SK-N-MC (cell line): ENCODE data around the gene ARV1.
"Not testable (repeated sequence)": the region's sequence is repeated elsewhere in the genome, so short reads cannot be mapped to it uniquely, and the experiment has no call there.

Experiments used
- DNase-seq: peaks from one replicate; pipeline ENCODE4 v3.0.0-alpha.2; 2011; ENCODE audit warnings: low read depth, low spot score
- H3K27ac ChIP-seq: fragments of 200-600 bp; sonication (generic); 2 replicates; pipeline ENCODE4 v1.5.1; 2016; ENCODE audit warnings: mixed run types
- H3K36me3 ChIP-seq: fragments of 200-600 bp; sonication (generic); 2 replicates; pipeline ENCODE4 v1.6.1; 2017; ENCODE audit warnings: antibody characterized with exemption, low read length, mixed read lengths; ENCODE audit not compliant: insufficient read depth
- H3K4me3 ChIP-seq: fragments of 200-600 bp; sonication (generic); 2 replicates; pipeline ENCODE4 v1.5.1; 2016
- H3K9ac ChIP-seq: fragments of 200-600 bp; sonication (generic); 2 replicates; pipeline ENCODE4 v1.8.0; 2017; ENCODE audit warnings: mixed run types, mixed read lengths; ENCODE audit not compliant: insufficient read length
- H3K9me3 ChIP-seq: fragments of 200-600 bp; sonication (generic); 2 replicates; pipeline ENCODE4 v1.6.1; 2017; ENCODE audit warnings: low read depth, mild to moderate bottlenecking, antibody characterized with exemption, low read length, moderate library complexity, mixed read lengths
- EZH2 ChIP-seq: fragments of 200-600 bp; sonication (generic); IDR thresholded peaks from one replicate; pipeline ENCODE4 v1.6.1; 2017; ENCODE audit warnings: antibody characterized with exemption
- FOXP2 ChIP-seq: optimal IDR thresholded peaks from 2 replicates; pipeline ENCODE3; 2011; ENCODE audit warnings: mild to moderate bottlenecking, moderate library complexity; ENCODE audit not compliant: insufficient read depth; ENCODE audit errors: extremely low read length, control extremely low read depth
- POLR2AphosphoS5 ChIP-seq: IDR thresholded peaks from 2 replicates; pipeline ENCODE4 v1.6.1; 2012; ENCODE audit warnings: mild to moderate bottlenecking, low read depth, low read length, borderline replicate concordance

Gene ARV1

DNA sequence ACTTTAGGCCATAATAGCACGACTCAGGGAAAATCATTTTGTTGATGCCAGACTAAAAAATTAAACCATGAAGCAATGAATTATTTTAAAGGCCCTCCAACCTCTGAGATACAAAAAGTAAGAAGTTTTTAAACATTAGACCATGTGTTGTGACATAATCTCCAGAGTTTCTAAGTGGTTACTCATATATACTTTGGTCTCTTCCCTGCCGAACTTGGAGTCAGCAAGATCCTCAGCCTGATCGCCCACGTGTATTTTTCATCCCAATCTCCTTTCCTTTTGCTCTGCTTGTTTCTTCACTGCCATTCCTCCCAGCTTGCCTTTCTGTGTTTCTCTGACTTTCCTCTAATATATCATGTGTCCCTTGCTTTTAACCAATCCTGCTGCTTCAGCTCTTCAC is 3.8 kb downstream of the ARV1 start:
- peaks cover 21% of the 10 kb centered on the region for H3K36me3 ChIP-seq
- TF ChIP-seq FOXP2 (no peak), POLR2AphosphoS5 (no peak), EZH2 (no peak)
- no peak overlapping the region for H3K4me3 ChIP-seq
- no peak for DNase-seq
- no peak overlapping the region for H3K27ac ChIP-seq
- H3K9me3 ChIP-seq = no peaks in the 10 kb centered on the region
- H3K9ac ChIP-seq = no peak overlapping the region

DNA sequence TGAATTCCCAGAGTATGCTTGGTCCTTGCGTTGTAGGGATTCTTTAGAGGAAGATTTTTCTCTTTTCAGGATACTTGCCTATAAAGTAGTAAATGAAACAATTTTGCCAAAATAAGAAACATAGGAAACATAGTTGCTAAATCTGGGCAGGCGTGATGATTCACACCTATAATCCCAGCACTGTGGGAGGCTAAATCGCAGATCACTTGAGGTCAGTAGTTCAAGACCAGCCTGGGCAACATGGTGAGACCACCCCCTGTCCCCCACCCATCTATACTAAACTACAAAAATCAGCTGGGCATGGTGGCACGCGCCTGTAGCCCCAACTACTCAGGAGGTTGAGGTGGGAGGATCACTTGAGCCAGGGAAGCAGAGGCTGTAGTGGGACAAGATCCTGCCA is 4.9 kb downstream of the ARV1 start:
- peaks cover 21% of the 10 kb centered on the region for H3K36me3 ChIP-seq

GRCh38 chr1:230984622-230985515 is 6.0 kb downstream of the ARV1 start:
- H3K4me3 ChIP-seq, H3K9ac ChIP-seq, H3K9me3 ChIP-seq, DNase-seq, H3K27ac ChIP-seq: not testable (repeated sequence)
- H3K36me3 ChIP-seq = peaks cover 28% of the 10 kb centered on the region

More for the DNA sequence above, 4.9 kb downstream of the ARV1 start:
- no peak overlapping the region for H3K9ac ChIP-seq
- no peak overlapping the region for H3K4me3 ChIP-seq
- no peaks in the 10 kb centered on the region for H3K9me3 ChIP-seq
- TF ChIP-seq EZH2 = no peak
- TF ChIP-seq POLR2AphosphoS5 = no peak
- no peak for TF ChIP-seq FOXP2
- DNase-seq = no peak
- H3K27ac ChIP-seq = no peak overlapping the region

DNA sequence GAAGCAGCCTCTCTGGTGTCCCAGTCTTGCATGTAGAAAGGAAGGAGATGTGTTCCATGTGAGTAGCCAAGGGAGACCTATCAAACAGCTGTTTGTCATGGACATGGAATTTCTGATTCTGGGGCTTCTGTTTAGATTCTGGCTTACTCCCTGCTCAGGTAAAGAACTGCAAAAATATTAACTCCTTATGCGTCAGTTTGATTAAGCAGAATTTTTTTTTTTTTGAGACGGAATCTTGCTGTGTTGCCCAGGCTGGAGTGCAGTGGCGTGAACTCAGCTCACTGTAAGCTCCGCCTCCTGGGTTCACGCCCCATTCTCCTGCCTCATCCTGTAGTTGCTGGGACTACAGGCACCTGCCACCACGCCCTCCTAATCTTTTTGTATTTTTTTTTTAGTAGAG is 6.8 kb downstream of the ARV1 start:
- Histone ChIP-seq H3K9me3 (no peaks in the 10 kb centered on the region), H3K27ac (no peak overlapping the region), H3K36me3 (peaks cover 28% of the 10 kb centered on the region), H3K4me3 (no peak overlapping the region), H3K9ac (no peak overlapping the region)
- TF ChIP-seq EZH2 = no peak
- TF ChIP-seq FOXP2 = no peak
- no peak for TF ChIP-seq POLR2AphosphoS5
- no peak for DNase-seq

GRCh38 chr1:230986976-230987375 is 8.1 kb downstream of the ARV1 start:
- no peak overlapping the region for H3K4me3 ChIP-seq
- H3K27ac ChIP-seq = no peak overlapping the region

DNA sequence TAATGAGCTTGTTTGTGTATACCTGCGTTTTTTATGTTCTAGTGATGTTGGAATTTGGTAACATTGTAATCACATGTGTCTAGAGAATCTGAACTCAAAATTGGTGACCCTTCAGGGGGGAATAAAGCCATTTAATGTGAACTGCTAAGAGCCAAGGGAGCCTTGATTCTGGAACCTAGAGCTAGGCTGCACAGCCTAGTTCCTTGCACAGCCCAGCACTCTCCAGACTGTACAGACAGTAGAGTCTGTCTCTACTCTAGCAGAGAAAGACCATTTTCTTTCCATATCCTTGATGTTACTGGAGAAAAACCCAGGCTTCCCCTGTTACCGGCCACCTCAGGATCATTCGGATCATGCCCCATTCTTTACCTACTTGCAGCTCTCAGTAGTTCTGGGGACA is 8.6 kb downstream of the ARV1 start:
- Histone ChIP-seq H3K9ac (no peak overlapping the region), H3K4me3 (no peak overlapping the region), H3K9me3 (no peaks in the 10 kb centered on the region), H3K36me3 (peaks cover 23% of the 10 kb centered on the region), H3K27ac (no peak overlapping the region)
- TF ChIP-seq EZH2 (no peak), FOXP2 (no peak), POLR2AphosphoS5 (no peak)
- DNase-seq = no peak

More at GRCh38 chr1:230986976-230987375, 8.1 kb downstream of the ARV1 start:
- Histone ChIP-seq H3K9ac (no peak overlapping the region), H3K9me3 (no peaks in the 10 kb centered on the region), H3K36me3 (peaks cover 23% of the 10 kb centered on the region)
- TF ChIP-seq FOXP2 (no peak), POLR2AphosphoS5 (no peak), EZH2 (no peak)
- DNase-seq = no peak

DNA sequence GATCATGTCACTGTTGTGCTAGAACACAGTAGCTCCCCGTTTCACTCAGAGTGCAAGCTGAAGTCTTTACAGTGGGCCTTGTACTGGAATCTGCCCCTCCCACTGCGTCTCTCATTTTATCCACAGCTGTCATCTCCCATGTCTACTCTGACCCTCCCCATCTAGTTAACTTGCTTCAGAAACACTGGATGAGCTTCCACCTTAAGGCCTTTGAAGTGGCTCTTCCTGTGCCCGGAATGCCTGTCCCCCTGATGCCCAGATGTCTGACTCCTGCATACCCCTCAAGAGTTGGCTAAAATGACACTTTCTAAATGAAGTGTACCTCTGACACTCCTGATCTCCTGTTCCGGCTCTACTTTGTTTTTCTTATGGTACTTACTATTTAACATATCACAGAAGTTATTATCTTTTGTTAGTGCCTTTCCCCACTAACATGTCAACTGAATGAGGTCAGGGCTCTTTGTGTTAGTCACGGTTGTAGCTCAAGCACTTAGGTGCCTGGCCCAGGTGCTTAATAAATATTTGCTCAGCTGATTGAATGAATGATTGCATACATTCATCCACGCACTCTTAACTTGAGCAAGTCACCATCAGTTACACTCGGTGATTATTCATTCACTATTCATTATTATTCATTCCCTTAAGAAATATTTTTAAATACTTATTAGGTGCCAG is 13.3 kb downstream of the ARV1 start:
- H3K27ac ChIP-seq = no peak overlapping the region
- no peaks in the 10 kb centered on the region for H3K9me3 ChIP-seq
- peaks cover 38% of the 10 kb centered on the region for H3K36me3 ChIP-seq
- no peak for DNase-seq
- H3K9ac ChIP-seq = no peak overlapping the region
- TF ChIP-seq FOXP2 (no peak), POLR2AphosphoS5 (no peak), EZH2 (no peak)
- no peak overlapping the region for H3K4me3 ChIP-seq

- TF ChIP-seq EZH2 (no peak), POLR2AphosphoS5 (no peak), FOXP2 (no peak)
- no peak overlapping the region for H3K4me3 ChIP-seq
- H3K36me3 ChIP-seq = peaks cover 55% of the 10 kb centered on the region
- DNase-seq = no peak
- H3K27ac ChIP-seq = no peak overlapping the region; the same call in 1 of the 2 replicates
- H3K9ac ChIP-seq = no peak overlapping the region
- no peaks in the 10 kb centered on the region for H3K9me3 ChIP-seq
These were observed 16.0 kb downstream of the ARV1 start for GRCh38 chr1:230994860-230995259.
